BJ (cell line): ENCODE measurements around the gene PRICKLE1. TPM values are rescaled to one million over a fixed set of nuclear protein-coding genes. Genes with fewer than 3 reads are reported as not detected.

ENCODE experiments used
- CTCF ChIA-PET: fragments of 350-600 bp; formaldehyde crosslinking; extraction: SDS; loops from one replicate; lab custom pipeline; 2021; ENCODE audit warnings: antibody characterized with exemption, inconsistent platforms; lab: Yijun Ruan, JAX
- POLR2A ChIA-PET: fragments of 300-600 bp; sonication (Branson Sonifier 250); formaldehyde crosslinking; extraction: SDS; loops from one replicate; lab custom pipeline; 2021; ENCODE audit warnings: antibody characterized with exemption; lab: Charles Lee
- DNase-seq: peaks from one replicate; pipeline ENCODE4 v3.0.0-alpha.2; 2011; ENCODE audit warnings: low read depth
- H3K27me3 ChIP-seq: 2 replicates; pipeline ENCODE4 v1.6.0; 2011; ENCODE audit warnings: low read length; ENCODE audit not compliant: control insufficient read depth, insufficient read depth
- H3K36me3 ChIP-seq: 2 replicates; pipeline ENCODE4 v1.5.1; 2011; ENCODE audit warnings: low read length; ENCODE audit not compliant: control insufficient read depth, insufficient read depth
- H3K4me3 ChIP-seq: 2 replicates; pipeline ENCODE4 v1.5.1; 2011; ENCODE audit warnings: low read depth, mild to moderate bottlenecking, control low read depth, low read length
- CTCF ChIP-seq: IDR thresholded peaks from 2 replicates; pipeline ENCODE4 v1.5.1; 2011; ENCODE audit warnings: low read depth, mild to moderate bottlenecking, control low read depth, inconsistent platforms, low read length, moderate library complexity; ENCODE audit not compliant: insufficient read depth
- polyA plus RNA-seq: library from polyadenylated mRNA; depleted of rRNA; stranded (reverse); fragments of >200 nt; gene quantifications from 2 replicates; pipeline ENCODE4 v1.2.3, GENCODE V29; 2011

Gene PRICKLE1
- polyA plus RNA-seq, 1 experiment, result 19.9 TPM

DNA sequence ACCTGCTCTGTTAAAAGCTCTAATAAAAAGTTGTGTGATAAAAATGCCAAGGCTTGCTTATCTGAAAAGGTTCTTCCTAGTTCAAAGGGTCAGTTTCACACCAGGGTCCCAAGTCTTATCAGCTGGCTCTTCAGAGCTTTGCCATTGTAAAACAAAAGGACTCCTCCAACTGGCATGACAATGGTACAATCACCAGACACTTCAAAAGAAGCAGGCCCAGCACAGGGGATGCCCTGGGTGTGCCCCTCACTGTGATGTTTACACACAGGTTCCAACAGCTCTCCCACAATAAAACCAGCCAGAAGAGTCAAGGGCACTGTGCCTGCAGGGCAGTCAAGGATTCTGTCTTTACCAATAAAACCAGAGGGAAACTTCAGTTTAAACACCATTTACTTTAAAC is 78.7 kb downstream of the PRICKLE1 start:
- no peak for DNase-seq
- no peak for TF ChIP-seq CTCF
- POLR2A ChIA-PET, result no interaction called here
- CTCF ChIA-PET, result interaction anchor here (1.6 kb wide), 1 partner anchor 14 kb away, joined by 5 read pairs; no protein-coding TSS in a partner anchor
- no peak overlapping the region for H3K4me3 ChIP-seq
- H3K27me3 ChIP-seq, result no peaks in the 10 kb centered on the region
- H3K36me3 ChIP-seq, result no peaks in the 10 kb centered on the region

- Histone ChIP-seq H3K4me3 (no peak overlapping the region), H3K27me3 (no peaks in the 10 kb centered on the region), H3K36me3 (no peaks in the 10 kb centered on the region)
- TF ChIP-seq CTCF, result no peak
- ChIA-PET CTCF (no interaction called here), POLR2A (no interaction called here)
- no peak for DNase-seq
Measured at GRCh38 chr12:42508913-42509460, 80.6 kb downstream of the PRICKLE1 start.

- ChIA-PET POLR2A (no interaction called here), CTCF (interaction anchor here (0.7 to 2.6 kb wide), 3 partner anchors 11 to 61 kb away, joined by 4 to 6 read pairs (median 4); no protein-coding TSS in a partner anchor)
- Histone ChIP-seq H3K4me3 (no peak overlapping the region), H3K36me3 (no peaks in the 10 kb centered on the region), H3K27me3 (no peaks in the 10 kb centered on the region)
- DNase-seq, result no peak
- TF ChIP-seq CTCF, result no peak
Measured at GRCh38 chr12:42507565-42507964, 82.0 kb downstream of the PRICKLE1 start.

- no peak overlapping the region for H3K4me3 ChIP-seq
- no peak for DNase-seq
- H3K27me3 ChIP-seq, result no peaks in the 10 kb centered on the region
- ChIA-PET POLR2A (no interaction called here), CTCF (interaction anchor here (2.6 kb wide), 1 partner anchor 24 kb away, joined by 6 read pairs; no protein-coding TSS in a partner anchor)
- no peak for TF ChIP-seq CTCF
- H3K36me3 ChIP-seq, result no peaks in the 10 kb centered on the region
Measured at GRCh38 chr12:42507081-42507480, 82.5 kb downstream of the PRICKLE1 start.

- DNase-seq, result no peak
- TF ChIP-seq CTCF, result no peak
- Histone ChIP-seq H3K36me3 (no peaks in the 10 kb centered on the region), H3K4me3 (no peak overlapping the region), H3K27me3 (no peaks in the 10 kb centered on the region)
- ChIA-PET POLR2A (interaction anchor here (0.6 kb wide), 1 partner anchor 61 kb away, joined by 3 read pairs; no protein-coding TSS in a partner anchor), CTCF (no interaction called here)
Measured at GRCh38 chr12:42504049-42504448, 85.5 kb downstream of the PRICKLE1 start.
